ENCODE measurements around the gene CXCL11.

- TF ChIP-seq CTCF (IDR thresholded peaks at IDR 0.05; ENCODE audit: low read depth, low read length, poor library complexity, severe bottlenecking), result no peak
- no peak for TF ChIP-seq EZH2phosphoT487 (IDR thresholded peaks at IDR 0.05; ENCODE audit: borderline replicate concordance, low read length)
Observed at GRCh38 chr4:76016393-76016792, 19.5 kb downstream of the CXCL11 start.
